Fibroblast of skin of right quadriceps (primary cell): ENCODE results near the gene UCP3.

Experiments
- DNase-seq: peaks from one replicate; pipeline ENCODE4 v3.0.0-alpha.2; 2013

UCP3 gene

GRCh38 chr11:73977856-73978519 is 30.9 kb downstream of the UCP3 start:
- DNase-seq: no peak

- DNase-seq: no peak
Measured at GRCh38 chr11:73976451-73977151, 32.3 kb downstream of the UCP3 start.

GRCh38 chr11:73975479-73975757 is 33.5 kb downstream of the UCP3 start:
- no peak for DNase-seq

- DNase-seq: no peak
Measured at GRCh38 chr11:73974604-73975478, 34.0 kb downstream of the UCP3 start.

- no peak for DNase-seq
Measured at GRCh38 chr11:73972620-73973449, 36.0 kb downstream of the UCP3 start.

- no peak for DNase-seq
Measured at GRCh38 chr11:73972187-73972586, 36.7 kb downstream of the UCP3 start.

GRCh38 chr11:73971175-73971719 is 37.6 kb downstream of the UCP3 start:
- no peak for DNase-seq

GRCh38 chr11:73969991-73970800 is 38.7 kb downstream of the UCP3 start:
- no peak for DNase-seq

GRCh38 chr11:73969091-73969490 is 39.8 kb downstream of the UCP3 start:
- DNase-seq: no peak

GRCh38 chr11:73968356-73968966 is 40.4 kb downstream of the UCP3 start:
- no peak for DNase-seq

- DNase-seq: no peak
Measured at GRCh38 chr11:73965764-73966121, 43.1 kb downstream of the UCP3 start.

- peak; percentile 27 for DNase-seq
Measured at GRCh38 chr11:73965076-73965763, 43.7 kb downstream of the UCP3 start.

GRCh38 chr11:73963861-73964260 is 45.0 kb downstream of the UCP3 start:
- DNase-seq: no peak

- DNase-seq: no peak
Measured at GRCh38 chr11:73962101-73962705, 46.7 kb downstream of the UCP3 start.

- peak; percentile 54 for DNase-seq
Measured at GRCh38 chr11:73961321-73961720, 47.6 kb downstream of the UCP3 start.

GRCh38 chr11:73958521-73959141 is 50.3 kb downstream of the UCP3 start:
- DNase-seq: no peak

GRCh38 chr11:73957654-73958361 is 51.1 kb downstream of the UCP3 start:
- DNase-seq: no peak

- no peak for DNase-seq
Measured at GRCh38 chr11:73956876-73957653, 51.8 kb downstream of the UCP3 start.
